A673 (cell line): ENCODE measurements around the gene AGPAT2. TPM values are rescaled to one million over a fixed set of nuclear protein-coding genes. Genes with fewer than 3 reads are reported as not detected.
A peak's percentile ranks its signal among the peaks of the same experiment; 100 is the strongest.

Experiments used
- BruUV-seq: library from RNA; stranded (reverse); fragments of 400-500 nt; replicated peaks from 2 replicates; lab custom pipeline; 2021; lab: Mats Ljungman, UMichigan
- CTCF ChIA-PET: fragments of 300-600 bp; sonication (Branson Sonifier 250); formaldehyde crosslinking; loops from one replicate; lab custom pipeline; 2022; ENCODE audit warnings: antibody characterized with exemption; lab: Charles Lee
- POLR2A ChIA-PET: fragments of 300-600 bp; sonication (Branson Sonifier 250); formaldehyde crosslinking; loops from one replicate; lab custom pipeline; 2022; ENCODE audit warnings: antibody characterized with exemption; ENCODE audit not compliant: low non-redundant PET; lab: Charles Lee
- DNase-seq: peaks from one replicate; pipeline ENCODE4 v3.0.0-alpha.2; 2015; ENCODE audit warnings: low spot score
- H3K27ac ChIP-seq: fragments of 200-600 bp; sonication (generic); 2 replicates; pipeline ENCODE4 v1.5.1; 2016; ENCODE audit warnings: mixed run types, low read depth, mild to moderate bottlenecking, mixed read lengths, antibody characterized with exemption, low read length; ENCODE audit not compliant: poor library complexity, severe bottlenecking
- H3K27me3 ChIP-seq: fragments of 200-600 bp; sonication (generic); replicated peaks from 2 replicates; pipeline ENCODE4 v1.6.1; 2017; ENCODE audit warnings: mixed run types, low read depth, mild to moderate bottlenecking, mixed read lengths, antibody characterized with exemption, low read length; ENCODE audit not compliant: insufficient read depth, poor library complexity
- H3K36me3 ChIP-seq: fragments of 200-600 bp; sonication (generic); 2 replicates; pipeline ENCODE4 v1.6.1; 2016; ENCODE audit warnings: mixed run types, mild to moderate bottlenecking, mixed read lengths, antibody characterized with exemption, low read length; ENCODE audit not compliant: insufficient read depth, poor library complexity, severe bottlenecking
- H3K4me1 ChIP-seq: fragments of 200-600 bp; sonication (generic); 2 replicates; pipeline ENCODE4 v1.6.1; 2017; ENCODE audit warnings: mixed run types, mild to moderate bottlenecking, mixed read lengths, antibody characterized with exemption, low read length; ENCODE audit not compliant: insufficient read depth, poor library complexity, severe bottlenecking
- H3K4me3 ChIP-seq: fragments of 200-600 bp; sonication (generic); 2 replicates; pipeline ENCODE4 v1.5.1; 2016; ENCODE audit warnings: low read depth, mixed run types, mild to moderate bottlenecking, mixed read lengths, low read length; ENCODE audit not compliant: poor library complexity, severe bottlenecking
- H3K9me3 ChIP-seq: fragments of 200-600 bp; sonication (generic); 2 replicates; pipeline ENCODE4 v1.6.1; 2016; ENCODE audit warnings: mixed run types, low read depth, mild to moderate bottlenecking, mixed read lengths, antibody characterized with exemption, low read length; ENCODE audit not compliant: poor library complexity, severe bottlenecking
- CTCF ChIP-seq: fragments of 300-800, 200-600 bp; sonication (generic); conservative IDR thresholded peaks from 2 replicates; pipeline ENCODE4 v1.5.1; 2017; ENCODE audit warnings: low read depth, mild to moderate bottlenecking, antibody characterized with exemption, low read length, moderate library complexity, mixed read lengths
- EZH2 ChIP-seq: fragments of 200-600 bp; sonication (generic); IDR thresholded peaks from 2 replicates; pipeline ENCODE4 v1.6.1; 2017; ENCODE audit warnings: borderline replicate concordance, low read depth, mild to moderate bottlenecking, mixed read lengths, antibody characterized with exemption, low read length; ENCODE audit not compliant: poor library complexity, severe bottlenecking
- intact Hi-C: fragments of 100-400 bp; cut with micrococcal nuclease; formaldehyde crosslinking; loops from one replicate; pipeline ENCODE4 v1.10.0; 2022; ENCODE audit not compliant: unreplicated experiment
- total RNA-seq: library from RNA; stranded (reverse); gene quantifications from 2 replicates; pipeline ENCODE4 v1.2.3, GENCODE V29; 2021

AGPAT2 gene
- total RNA-seq, 1 experiment from 2014 or later, result 57.7 TPM

GRCh38 chr9:136724772-136725171, 37.5 kb upstream of the AGPAT2 start:
- no TSS peak for BruUV-seq
- Histone ChIP-seq H3K4me1 (peaks cover 34% of the 10 kb centered on the region), H3K9me3 (no peaks in the 10 kb centered on the region), H3K36me3 (peaks cover 50% of the 10 kb centered on the region), H3K4me3 (no peak overlapping the region), H3K27ac (no peak overlapping the region), H3K27me3 (no peaks in the 10 kb centered on the region)
- POLR2A ChIA-PET, result no interaction called here
- intact Hi-C loops, result no loop called here
- TF ChIP-seq CTCF (no peak), EZH2 (no peak)
- DNase-seq, result no peak
- CTCF ChIA-PET, result no interaction called here

GRCh38 chr9:136723989-136724388, 36.7 kb upstream of the AGPAT2 start:
- DNase-seq, result no peak
- ChIA-PET POLR2A (no interaction called here), CTCF (no interaction called here)
- Histone ChIP-seq H3K27me3 (no peaks in the 10 kb centered on the region), H3K4me3 (no peak overlapping the region), H3K27ac (no peak overlapping the region), H3K36me3 (peaks cover 50% of the 10 kb centered on the region), H3K9me3 (no peaks in the 10 kb centered on the region), H3K4me1 (peaks cover 36% of the 10 kb centered on the region)
- intact Hi-C loops, result no loop called here
- no peak for TF ChIP-seq EZH2
- no peak for TF ChIP-seq CTCF
- BruUV-seq, result no TSS peak

GRCh38 chr9:136723362-136723976, 36.2 kb upstream of the AGPAT2 start:
- peaks cover 36% of the 10 kb centered on the region for H3K4me1 ChIP-seq
- POLR2A ChIA-PET, result no interaction called here
- CTCF ChIA-PET, result no interaction called here
- TF ChIP-seq CTCF (no peak), EZH2 (no peak)
- H3K27me3 ChIP-seq, result no peaks in the 10 kb centered on the region
- H3K27ac ChIP-seq, result no peak overlapping the region
- no peak overlapping the region for H3K4me3 ChIP-seq
- peaks cover 50% of the 10 kb centered on the region for H3K36me3 ChIP-seq
- no TSS peak for BruUV-seq
- H3K9me3 ChIP-seq, result no peaks in the 10 kb centered on the region
- intact Hi-C loops, result no loop called here
- peak; percentile 37 for DNase-seq
